ENCODE data around the gene NELFA.

GRCh38 chr4:1978226-1978625 lies 30.5 kb downstream of the NELFA start:
- TF ChIP-seq SUZ12 (IDR thresholded peaks at IDR 0.05; ENCODE audit: extremely low read depth, insufficient read depth, insufficient read length), result no peak
- TF ChIP-seq ZNF274 (IDR thresholded peaks at IDR 0.05; ENCODE audit: low read depth, low read length), result no peak
